Superior temporal gyrus (tissue), 1 donor: ENCODE results near the gene KXD1.
"Not testable (repeated sequence)": the region's sequence is repeated elsewhere in the genome, so short reads cannot be mapped to it uniquely, and the experiment has no call there.

Source experiments
- DNase-seq: peaks from one replicate; pipeline ENCODE4 v3.0.0-alpha.2; 2016; ENCODE audit errors: extremely low spot score

KXD1 gene, protein sequence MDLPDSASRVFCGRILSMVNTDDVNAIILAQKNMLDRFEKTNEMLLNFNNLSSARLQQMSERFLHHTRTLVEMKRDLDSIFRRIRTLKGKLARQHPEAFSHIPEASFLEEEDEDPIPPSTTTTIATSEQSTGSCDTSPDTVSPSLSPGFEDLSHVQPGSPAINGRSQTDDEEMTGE

DNA sequence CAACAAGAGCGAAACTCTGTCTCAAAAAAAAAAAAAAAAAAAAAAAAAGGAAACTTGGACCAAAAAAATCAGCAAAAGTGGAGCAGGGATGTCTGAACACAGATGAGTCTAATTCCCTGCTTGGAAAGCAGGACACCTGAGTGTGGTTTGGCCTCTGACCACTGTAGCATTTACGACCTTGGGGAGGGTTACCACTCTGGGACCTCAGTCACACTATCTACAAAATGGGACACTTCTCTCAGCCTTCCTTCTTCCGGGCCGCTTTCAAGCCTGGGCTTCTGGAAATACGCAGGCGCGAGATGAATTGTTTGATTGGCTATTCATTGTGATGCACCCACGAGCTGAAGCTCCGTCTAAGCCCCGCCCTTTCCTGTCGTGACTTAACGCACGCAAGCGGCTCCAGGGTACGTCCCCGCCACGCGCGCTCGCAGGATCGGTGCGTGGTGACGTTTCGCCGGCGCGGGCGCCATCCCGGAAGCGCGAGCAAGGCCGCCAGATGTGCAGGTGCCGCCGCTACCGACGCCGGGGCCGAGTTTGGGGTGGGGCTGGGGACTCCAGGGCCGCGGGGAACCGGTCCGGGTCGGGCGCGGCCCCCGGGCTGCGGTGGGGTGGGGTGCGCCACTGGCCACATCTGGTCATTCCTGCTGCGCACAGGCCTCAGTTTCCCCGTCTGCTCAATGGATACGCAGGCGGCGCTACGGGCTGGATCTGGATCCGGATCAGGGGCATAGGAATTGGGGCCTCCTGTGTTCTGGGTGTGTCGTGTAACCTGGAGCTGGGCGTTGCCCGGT, at the start of gene KXD1:
TSS of gene KXD1 (plus strand) at position 460 of the 791 bp plus-strand sequence. CDS start 4,187 bp downstream, outside the sequence.
- DNase-seq, result peak; percentile 99

DNA sequence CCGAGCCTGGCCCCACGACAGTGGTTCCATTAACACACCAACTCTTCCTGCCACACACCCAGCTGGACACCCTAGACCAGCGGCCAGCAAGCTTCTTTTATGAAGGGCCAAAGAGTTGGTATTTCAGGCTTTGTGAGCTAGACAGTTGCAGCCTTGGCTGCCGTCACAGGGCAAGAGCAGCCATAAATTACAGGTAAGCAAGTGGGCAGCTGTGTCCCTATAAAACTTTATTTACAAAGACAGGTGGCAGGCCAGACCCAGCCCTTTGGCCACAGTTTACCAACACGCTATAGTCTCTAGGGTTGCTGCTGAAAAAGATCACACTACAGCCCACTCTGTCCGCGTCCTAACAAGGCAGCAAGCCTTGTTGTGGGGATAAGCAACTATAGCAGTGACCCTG, 49.1 kb upstream of the KXD1 start:
- peak; percentile 5 for DNase-seq

DNA sequence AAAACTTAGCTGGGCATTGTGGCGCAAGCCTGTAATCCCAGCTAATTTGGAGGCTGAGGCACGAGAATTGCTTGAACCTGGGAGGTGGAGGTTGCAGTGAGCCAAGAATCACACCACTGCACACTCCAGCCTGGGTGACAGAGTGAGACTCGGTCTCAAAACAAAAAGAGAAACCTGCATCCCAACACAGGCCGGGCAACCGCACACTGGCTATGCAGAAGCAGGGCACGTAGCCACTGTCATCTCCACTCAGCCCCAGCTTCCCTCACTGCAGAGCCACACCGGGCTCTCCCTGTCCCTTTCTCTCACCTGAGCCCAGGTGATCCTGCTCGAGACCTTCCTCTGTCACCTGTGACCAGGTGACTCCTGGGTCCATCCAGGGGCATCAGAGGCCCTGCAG, 47.5 kb upstream of the KXD1 start:
- DNase-seq, result no peak

DNA sequence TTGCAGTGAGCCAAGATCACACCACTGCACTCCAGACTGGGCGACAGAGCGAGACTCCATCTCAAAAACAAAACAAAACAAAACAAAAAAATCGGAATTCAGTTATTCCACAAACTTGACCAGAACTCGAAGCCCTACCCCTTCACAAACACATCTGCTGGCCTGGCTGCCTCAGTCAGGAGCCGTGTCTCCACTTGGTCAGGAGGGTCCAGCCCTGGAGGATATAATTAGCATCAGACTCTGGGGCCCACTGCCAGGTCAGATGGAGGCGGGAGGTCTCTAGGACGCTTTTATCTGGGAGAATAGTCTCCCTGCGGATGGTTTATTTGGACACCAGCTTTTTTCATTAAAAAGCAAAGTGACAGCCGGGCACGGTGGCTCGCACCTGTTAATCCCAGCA, 43.8 kb upstream of the KXD1 start:
- no peak for DNase-seq

GRCh38 chr19:18514800-18515682, 42.6 kb upstream of the KXD1 start:
- DNase-seq, result no peak

- DNase-seq, result no peak
Measured at GRCh38 chr19:18515959-18516358, 41.7 kb upstream of the KXD1 start.

GRCh38 chr19:18517606-18518005, 40.1 kb upstream of the KXD1 start:
- no peak for DNase-seq

DNA sequence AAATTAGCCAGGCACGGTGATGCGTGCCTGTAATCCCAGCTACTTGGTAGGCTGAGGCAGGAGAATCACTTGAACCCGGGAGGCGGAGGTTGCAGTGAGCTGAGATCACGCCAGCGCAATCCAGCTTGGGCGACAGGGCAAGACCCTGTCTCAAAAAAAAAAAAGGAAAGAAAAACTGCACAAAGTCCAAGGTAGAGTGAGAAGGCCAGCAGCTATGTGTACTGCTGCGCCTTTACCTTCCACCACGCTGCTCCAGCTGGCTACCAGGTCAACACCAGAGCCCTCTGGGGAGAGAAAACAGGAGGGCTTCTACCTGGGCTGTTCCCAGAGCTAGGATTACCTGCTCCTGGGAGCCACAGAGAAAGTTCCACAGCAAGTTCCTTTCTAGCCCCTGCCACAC, 39.0 kb upstream of the KXD1 start:
- no peak for DNase-seq

DNA sequence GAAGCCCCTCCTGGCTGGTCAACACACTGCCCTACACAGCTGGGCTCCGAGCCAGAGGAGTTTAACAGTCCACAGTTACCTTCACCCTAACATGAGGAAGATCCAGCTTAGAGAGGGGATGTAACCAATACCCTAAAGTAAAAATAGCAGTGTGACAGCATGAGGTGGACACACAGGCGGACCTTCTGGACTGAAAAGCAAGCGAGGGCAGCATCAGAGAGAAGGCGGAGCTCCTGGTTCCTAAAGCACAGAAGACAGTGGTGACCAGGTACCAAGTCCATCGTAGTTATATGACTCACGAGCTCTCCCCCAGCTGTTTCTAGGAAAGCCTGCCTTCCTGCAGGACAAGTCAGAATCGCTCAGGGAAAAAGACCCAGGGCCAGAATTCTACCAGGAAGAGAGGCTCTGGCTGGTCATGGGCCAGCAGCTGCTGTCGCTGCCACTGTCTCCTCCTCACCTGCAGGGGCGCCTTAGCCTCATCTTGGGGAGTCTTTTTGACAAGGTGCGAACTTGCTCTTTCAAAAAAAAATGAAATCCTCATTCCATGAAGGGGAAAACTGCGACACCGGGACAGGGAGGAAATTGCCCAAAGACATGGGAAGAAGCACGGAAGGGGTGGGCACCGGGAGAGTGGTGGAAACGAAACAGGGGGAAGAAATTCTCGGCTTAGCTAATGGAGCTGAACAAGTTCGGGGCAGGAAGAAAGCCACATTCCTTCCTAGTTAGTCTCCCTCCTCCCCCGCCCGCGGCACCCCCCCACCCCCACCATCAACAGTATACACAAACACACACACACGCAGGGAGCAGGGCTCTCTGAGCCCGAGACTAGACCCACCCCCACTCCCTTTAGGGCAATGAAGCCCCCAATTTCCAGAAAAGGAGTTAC, 37.5 kb upstream of the KXD1 start:
- DNase-seq, result peak; percentile 39

DNA sequence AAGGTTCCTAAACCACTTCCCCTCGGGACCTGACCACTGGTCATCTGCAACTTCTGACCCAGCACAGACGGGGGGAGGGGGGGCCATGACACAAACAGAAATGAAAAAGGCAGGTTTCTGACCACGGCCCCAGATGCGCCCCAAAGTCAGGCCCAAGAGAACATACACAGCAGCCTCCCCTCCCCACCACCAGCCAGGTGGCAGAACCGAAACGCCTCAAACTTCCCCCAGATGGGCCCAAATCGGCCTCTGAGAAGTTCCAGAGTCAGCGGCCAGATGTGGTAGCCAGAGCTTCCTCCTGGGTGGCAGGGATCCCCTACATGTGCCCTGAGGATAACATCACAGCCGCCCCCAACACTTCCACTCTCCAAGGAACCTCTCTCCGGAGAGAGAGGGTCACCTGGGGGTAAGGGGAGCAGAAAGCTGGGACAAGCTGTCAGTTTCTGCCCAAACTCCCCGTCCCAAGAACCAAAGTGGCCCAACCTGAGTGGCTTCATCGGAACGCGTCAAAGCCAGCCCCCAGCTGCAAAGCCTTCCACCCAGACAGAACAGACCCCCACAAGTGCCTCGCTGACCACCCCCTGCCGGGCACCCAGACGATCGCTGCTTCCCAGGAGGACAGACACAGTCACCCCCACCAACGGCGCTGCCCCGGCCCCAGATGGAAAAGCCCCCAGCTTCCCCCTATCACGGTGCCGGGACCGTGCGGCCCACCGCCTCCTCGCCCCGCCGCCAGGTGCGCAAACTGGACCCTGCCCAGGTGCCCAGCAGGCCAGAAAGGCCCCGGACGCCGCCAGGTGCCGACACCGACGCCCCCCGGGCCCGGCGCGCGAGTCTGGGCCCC, 36.6 kb upstream of the KXD1 start:
- no peak for DNase-seq

GRCh38 chr19:18521692-18522123, 36.0 kb upstream of the KXD1 start, which contains the start of gene ELL:
Gene ELL, minus strand, starts transcription at chr19:18522070. Its CDS starts 15 bp downstream, at chr19:18522055.
- no peak for DNase-seq

DNA sequence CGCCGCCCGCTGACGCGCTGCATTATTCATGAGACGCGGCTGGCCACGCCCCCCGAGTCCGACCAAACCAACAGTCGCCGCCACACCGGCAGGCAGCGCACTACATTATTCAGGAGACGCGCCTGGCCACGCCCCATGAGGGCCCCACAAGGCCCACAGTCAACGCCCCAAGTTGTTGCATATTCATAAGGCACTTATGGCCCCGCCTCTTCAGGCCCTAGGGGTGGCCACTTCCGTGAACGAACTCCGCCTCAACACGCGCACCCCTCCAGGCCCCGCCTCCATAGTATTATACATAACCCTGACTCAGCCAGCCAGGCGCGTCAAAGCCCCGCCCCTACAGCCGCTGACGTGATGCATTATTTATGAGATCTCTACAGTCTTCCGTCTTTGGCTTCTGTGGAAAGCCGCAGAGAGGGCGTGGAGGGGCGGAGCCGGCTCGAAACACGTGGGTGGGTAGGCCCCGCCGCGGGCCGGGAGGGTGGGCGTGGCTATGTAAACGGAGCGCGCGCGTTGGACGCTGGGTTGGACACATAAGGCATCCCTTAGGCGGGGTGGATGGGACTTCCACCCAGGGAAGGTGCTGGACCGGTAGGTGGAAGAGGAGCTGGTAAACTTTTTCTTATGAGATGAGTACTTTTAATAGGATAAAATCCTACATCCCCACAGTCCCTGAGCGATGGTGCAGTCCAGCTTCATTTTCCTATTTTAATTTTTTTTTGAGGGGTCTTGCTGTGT, 35.4 kb upstream of the KXD1 start:
- DNase-seq, result peak; percentile 100

DNA sequence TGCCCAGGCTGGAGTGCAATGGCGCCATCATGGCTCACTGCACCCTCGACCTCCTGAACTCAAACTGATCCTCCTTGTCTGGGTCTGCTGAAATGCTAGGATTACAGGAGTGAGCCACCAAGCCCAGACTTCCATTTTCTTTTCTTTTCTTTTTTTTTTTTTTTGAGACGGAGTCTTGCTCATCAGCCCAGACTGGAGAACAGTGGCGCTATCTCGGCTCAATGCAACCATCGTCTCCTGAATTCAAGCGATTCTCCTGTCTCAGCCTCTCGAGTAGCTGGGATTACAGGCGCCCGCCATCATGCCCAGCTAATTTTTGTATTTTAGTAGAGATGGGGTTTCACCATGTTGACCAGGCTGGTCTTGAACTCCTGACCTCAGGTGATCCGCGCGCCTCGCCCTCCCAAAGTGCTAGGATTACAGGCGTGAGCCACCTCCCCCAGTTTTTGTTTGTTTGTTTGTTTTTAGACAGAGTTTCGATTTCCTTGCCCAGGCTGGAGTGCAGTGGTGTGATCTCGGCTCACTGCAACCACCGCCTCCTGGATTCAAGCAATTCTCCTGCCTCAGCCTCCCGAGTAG, 34.7 kb upstream of the KXD1 start:
- DNase-seq, result not testable (repeated sequence)

DNA sequence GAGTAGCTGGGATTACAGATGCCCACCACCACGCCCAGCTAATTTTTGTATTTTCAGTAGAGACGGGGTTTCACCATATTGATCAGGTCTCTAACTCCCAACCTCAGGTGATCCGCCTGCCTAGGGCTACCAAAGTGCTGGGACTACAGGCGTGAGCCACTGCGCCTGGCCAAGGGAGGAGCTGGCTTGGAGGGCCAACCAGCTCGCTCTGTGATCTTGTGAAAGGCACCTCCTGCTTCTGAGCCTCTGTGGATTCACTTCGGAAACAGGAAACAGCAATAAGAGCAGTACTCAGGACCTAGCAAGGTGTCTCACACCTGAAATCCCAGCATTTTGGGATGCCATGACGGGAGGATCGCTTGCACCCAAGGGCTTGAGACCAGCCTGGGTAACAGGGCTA, 33.8 kb upstream of the KXD1 start:
- no peak for DNase-seq

GRCh38 chr19:18526316-18526715, 31.4 kb upstream of the KXD1 start:
- DNase-seq, result no peak

DNA sequence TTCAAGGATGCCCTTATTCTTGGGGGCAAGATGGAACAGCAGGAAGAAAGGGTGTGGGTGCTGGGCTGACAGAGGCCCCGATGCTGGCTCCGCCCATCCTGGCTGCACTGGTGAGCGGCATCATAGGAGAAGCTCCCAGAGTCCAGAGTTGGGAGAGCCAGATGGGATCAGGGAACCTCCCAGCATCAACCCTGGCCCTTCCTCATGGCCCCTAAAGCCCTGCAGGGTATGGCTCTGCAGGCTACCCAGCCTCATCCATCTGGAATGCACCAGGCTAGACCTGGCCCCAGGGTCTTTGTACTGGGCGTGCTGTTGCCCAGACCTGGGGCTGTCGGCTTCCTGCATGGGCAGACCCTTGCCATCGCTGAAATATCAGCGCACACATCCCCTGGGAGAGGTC, 27.9 kb upstream of the KXD1 start:
- DNase-seq, result no peak

DNA sequence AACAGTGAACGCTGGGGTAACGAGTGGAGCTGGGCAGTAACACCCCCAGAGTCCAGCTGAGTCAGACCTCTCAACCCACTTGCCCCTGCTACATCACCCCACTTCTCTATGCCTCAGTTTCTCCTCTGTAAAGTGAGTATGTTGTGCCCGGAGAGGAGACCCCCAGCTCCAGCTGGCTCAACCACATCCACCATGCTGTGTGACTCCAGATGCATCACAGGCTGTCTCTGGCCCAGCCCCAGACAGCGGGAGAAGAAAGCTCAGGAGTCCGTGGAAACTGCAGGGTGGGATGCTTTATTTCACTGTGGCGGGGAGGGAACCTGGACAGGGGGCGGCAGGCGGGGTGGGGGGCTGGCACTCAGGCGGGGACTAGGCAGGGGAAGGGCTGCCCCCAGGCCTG, 26.2 kb upstream of the KXD1 start:
- DNase-seq, result no peak

DNA sequence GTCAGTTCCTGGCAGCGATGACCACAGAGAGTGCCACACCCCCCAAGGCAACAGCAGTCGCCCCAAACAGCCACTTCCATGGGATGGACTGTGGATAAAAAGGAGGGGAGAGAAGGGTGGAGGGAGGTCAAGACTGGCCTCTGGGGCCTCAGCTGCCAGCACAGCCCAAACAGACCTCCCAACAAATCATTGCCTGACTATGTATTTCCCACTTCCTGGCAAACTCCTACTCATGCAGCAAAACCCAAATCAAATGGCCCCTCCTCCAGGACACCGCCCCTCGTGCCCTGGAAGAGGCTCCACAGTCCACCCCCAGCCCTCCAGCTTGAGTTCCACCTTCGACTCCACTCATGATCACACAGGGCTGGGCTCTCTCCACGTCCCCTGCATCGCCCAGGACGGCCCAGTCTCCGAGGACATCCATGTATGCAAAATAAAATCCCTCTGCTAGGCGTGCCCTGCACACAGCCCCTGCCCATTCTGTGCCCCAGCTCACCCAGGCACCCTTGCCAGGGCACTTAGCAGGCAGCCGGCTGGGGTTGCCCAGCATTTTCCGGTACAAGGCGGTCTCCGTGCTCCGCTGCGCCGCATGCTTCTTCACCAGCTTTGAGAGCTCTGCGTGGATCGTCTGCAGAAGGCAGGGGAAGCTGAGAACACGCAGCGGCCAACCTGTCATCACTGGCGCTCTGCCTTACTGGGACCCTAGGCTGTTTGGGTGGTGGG, 25.3 kb upstream of the KXD1 start:
- DNase-seq, result no peak

DNA sequence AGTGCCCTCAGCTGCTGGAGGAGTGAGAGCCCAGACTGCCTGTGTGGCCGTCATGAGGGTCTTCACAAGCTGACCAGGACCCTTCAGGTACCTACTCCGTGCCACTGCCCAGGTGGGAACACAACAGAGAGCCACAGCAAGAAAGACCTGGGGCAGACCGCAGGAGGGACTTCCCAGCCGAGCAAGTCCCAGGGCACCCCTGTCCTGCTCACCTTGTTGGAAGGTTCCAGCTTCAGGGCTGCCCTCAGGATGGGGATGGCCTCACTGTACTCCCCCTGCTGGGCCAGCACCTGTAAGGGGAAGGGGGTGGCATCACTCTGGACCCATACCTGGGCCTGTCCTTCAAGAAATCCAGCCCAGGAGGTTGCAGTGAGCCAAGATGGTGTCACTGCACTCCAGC, 24.6 kb upstream of the KXD1 start:
- DNase-seq, result no peak
